ENCODE measurements around the gene DNAL1.
"Not testable (repeated sequence)": the region's sequence is repeated elsewhere in the genome, so short reads cannot be mapped to it uniquely, and the experiment has no call there.

The DNAL1 gene

DNA sequence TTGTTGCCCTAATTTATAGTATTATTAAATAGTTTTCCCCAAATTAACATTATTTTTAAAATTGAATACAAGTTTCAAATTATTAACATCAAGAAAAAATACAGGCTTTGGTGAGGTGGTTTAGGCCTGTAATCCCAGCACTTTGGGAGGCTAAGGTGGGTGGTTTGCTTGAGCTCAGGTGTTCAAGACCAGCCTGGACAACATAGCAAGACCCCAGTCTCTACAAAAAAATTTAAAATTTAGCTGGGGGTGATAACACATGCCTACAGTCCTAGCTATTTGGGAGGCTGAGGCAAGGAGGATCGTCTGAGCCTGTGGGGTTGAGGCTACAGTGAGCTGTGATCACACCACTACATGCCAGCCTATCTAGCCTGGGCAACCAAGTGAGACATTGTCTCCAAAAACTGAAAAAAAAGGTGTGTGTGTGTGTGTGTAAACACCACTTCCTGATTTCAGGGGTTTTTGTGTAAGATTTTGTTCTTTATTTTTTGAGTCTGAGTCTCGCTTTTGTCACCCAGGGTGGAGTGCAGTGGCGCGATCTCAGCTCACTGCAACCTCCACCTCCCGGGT, 3.9 kb upstream of the DNAL1 start:
- DNase-seq (ENCODE audit: low spot score): no peak

DNA sequence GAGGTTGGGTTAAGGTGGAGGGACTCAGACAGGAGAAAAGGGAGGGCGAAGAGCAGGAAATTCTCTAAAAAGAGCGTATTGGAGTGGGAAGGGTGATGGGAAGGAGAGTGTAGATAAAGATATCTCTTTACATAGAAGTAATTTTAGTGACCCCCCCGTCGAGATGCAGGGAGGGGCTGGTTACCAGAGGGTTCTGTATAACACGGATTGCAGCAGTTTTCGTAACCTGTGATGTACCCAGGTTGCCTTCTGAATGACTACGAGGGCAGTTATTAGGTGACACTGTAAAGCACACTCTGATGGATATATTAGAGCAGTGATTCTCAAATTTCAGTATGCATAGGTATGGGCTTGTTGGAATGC, 443 bp downstream of the DNAL1 start:
- DNase-seq (ENCODE audit: low spot score): no peak

- DNase-seq (ENCODE audit: low spot score): no peak
These were observed 6.2 kb downstream of the DNAL1 start for GRCh38 chr14:73651005-73651404.

GRCh38 chr14:73655851-73656250, 11.1 kb downstream of the DNAL1 start:
- no peak for DNase-seq (ENCODE audit: low spot score)

DNA sequence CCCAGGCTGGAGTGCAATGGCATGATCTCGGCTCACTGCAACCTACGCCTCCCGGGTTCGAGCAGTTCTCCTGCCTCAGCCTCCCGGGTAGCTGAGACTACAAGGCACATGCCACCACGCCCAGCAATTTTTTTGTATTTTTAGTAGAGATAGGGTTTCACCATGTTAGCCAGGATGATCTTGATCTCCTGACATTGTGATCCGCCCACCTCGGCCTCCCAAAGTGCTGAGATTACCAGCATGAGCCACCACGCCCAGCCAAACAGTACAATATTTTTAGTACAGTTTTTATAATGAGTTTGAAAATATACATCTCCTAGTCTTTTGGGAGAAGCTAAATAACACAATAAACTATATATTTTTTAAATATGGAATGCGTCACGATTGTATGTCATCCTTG, 14.4 kb downstream of the DNAL1 start:
- not testable (repeated sequence) for DNase-seq (ENCODE audit: low spot score)

- no peak for DNase-seq (ENCODE audit: low spot score)
These were observed 15.7 kb downstream of the DNAL1 start for GRCh38 chr14:73660511-73660910.

DNA sequence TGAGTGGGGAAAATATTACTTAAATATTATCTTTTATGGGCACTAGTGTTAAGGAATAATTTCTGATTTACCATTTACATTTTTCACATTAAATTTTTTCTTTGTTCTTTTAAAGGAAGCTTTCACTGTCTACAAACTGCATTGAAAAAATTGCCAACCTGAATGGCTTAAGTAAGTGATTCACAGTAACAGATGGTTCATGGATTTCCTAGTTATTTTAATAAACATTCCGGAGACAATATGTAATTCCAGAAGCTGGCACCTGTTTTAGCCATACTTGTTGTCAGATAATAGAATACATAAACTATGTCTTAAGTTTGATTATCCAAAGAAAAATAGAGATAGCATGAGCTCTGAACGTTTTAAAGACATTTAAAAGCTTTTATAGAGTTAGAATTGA, 17.1 kb downstream of the DNAL1 start:
- DNase-seq (ENCODE audit: low spot score): no peak

GRCh38 chr14:73662487-73662943, 17.7 kb downstream of the DNAL1 start:
- peak; percentile 80 for DNase-seq (ENCODE audit: low spot score)

- DNase-seq (ENCODE audit: low spot score): no peak
These were observed 18.9 kb downstream of the DNAL1 start for GRCh38 chr14:73663548-73664212.

- no peak for DNase-seq (ENCODE audit: low spot score)
These were observed 20.3 kb downstream of the DNAL1 start for GRCh38 chr14:73665130-73665529.

- no peak for DNase-seq (ENCODE audit: low spot score)
These were observed 21.8 kb downstream of the DNAL1 start for GRCh38 chr14:73666583-73666982.

GRCh38 chr14:73667854-73668253, 23.1 kb downstream of the DNAL1 start:
- DNase-seq (ENCODE audit: low spot score): no peak

- no peak for DNase-seq (ENCODE audit: low spot score)
These were observed 30.2 kb downstream of the DNAL1 start for GRCh38 chr14:73674986-73675385.

- no peak for DNase-seq (ENCODE audit: low spot score)
These were observed 33.9 kb downstream of the DNAL1 start for GRCh38 chr14:73678698-73679097.

DNA sequence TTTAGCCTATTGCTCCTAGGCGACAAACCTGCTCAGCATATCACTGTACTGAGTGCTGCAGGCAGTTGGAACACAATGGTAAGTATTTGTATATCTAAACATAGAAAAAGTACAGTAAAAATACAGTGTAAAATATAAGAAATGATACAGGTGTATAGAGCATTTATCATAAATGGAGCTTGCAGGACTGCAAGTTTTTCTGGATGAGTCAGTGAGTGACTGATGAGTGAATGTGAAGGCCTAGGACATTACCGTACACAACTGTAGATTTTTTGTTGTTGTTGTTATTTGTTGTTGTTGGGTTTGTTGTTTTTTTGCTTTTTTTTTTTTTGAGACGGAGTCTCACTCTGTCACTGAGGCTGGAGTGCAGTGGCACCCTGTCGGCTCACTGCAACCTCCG, 36.0 kb downstream of the DNAL1 start:
- no peak for DNase-seq (ENCODE audit: low spot score)

- no peak for DNase-seq (ENCODE audit: low spot score)
These were observed 39.8 kb downstream of the DNAL1 start for GRCh38 chr14:73684627-73685026.

- DNase-seq (ENCODE audit: low spot score): no peak
These were observed 40.5 kb downstream of the DNAL1 start for GRCh38 chr14:73685328-73685727.

DNA sequence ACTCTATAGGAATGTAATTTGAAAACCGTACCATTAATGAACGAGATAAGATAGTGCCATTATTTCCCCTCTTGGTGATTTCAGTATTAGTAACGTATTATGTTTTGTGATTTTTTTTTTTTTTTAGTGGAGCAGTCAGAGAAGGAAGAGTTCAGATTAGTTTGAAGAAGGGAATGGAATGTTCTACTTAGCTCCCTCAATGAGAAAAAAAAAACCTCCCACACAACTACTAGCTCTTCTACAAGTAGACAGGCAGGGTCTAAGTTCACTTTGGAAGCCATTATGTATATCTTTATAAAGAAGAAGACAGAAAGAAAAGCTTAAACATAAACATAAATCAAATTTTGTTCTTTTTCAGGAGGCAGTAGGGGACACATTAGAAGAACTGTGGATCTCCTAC, 42.1 kb downstream of the DNAL1 start:
- no peak for DNase-seq (ENCODE audit: low spot score)

GRCh38 chr14:73694083-73694482, 49.3 kb downstream of the DNAL1 start:
- DNase-seq (ENCODE audit: low spot score): no peak

- no peak for DNase-seq (ENCODE audit: low spot score)
These were observed 50.3 kb downstream of the DNAL1 start for GRCh38 chr14:73695082-73695481.

- DNase-seq (ENCODE audit: low spot score): no peak
These were observed 51.2 kb downstream of the DNAL1 start for GRCh38 chr14:73695997-73696396.

GRCh38 chr14:73696466-73697400, 51.9 kb downstream of the DNAL1 start:
- DNase-seq (ENCODE audit: low spot score): peak; percentile 28

- DNase-seq (ENCODE audit: low spot score): no peak
These were observed 55.5 kb downstream of the DNAL1 start for GRCh38 chr14:73700325-73700724.

Data from GM03348 (cell line).